HG03135 (cell line): ENCODE measurements around the gene NMT1.

Source experiments
- ATAC-seq: cut with Tn5 transposase; IDR thresholded peaks from one replicate; pipeline ENCODE4 v1.9.1; 2021; ENCODE audit warnings: mild to moderate bottlenecking, moderate library complexity; ENCODE audit not compliant: unreplicated experiment

Gene NMT1

GRCh38 chr17:45073414-45074070, 12.4 kb downstream of the NMT1 start:
- ATAC-seq, result no peak

GRCh38 chr17:45077643-45078042, 16.5 kb downstream of the NMT1 start:
- no peak for ATAC-seq

- ATAC-seq, result no peak
These were observed 20.1 kb downstream of the NMT1 start for GRCh38 chr17:45081047-45081703.

DNA sequence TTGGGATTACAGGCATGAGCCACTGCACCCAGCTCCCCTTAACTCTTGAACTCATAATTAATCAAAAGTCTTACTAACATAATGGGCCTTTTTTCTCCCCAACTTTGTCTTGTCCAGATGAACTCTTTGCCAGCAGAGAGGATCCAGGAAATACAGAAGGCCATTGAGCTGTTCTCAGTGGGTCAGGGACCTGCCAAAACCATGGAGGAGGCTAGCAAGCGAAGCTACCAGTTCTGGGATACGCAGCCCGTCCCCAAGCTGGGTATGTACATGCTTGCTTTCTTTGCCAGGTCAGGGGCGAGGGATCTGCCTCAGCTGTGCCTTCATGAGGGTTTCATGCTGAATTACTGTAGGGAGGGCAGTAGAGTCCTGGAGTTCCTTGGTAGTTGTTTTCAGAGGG, 25.3 kb downstream of the NMT1 start:
- ATAC-seq, result no peak

GRCh38 chr17:45086865-45087503, 25.9 kb downstream of the NMT1 start:
- no peak for ATAC-seq

DNA sequence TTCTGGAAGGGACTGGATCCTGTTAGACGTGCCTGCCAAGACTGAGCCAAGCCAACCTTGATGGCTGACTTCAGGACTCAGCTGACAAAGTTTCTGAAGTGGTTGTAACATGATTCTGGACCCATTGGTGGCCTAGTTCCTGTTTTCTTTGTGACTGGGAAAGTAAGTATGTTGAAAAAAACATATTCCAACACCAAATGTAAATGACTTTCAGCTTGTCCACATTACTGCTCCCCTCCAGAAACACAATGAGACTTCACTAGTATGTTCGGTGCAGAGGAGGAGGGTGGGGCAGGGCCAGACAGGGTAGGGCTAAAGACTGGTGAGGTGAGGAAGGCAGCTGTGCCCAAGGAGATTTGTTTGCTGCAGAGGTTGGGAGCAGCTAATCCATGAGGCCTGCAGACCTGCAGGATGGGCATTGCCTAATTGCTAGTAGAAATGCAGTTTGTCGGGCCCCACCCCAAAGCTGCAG, 26.4 kb downstream of the NMT1 start:
- ATAC-seq, result no peak

DNA sequence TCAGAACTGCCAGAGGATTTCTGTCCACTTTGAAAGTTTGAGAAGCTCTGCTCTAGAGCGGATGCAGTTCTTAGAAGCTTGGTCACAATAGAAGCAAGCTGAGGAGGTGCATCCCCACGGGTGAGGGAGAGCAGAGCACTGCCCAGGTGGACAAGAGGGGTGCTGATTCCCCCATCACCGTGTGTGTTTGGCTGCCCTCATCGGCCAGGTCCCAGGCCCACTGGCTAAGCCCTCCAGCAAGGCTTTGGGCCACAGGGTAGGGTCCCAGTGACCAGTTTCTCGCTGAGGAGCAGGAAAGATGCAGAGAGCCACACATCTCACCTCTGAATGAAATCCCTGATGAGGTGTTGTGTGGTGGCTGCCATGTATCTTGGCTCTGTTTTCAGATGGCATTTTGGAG, 26.9 kb downstream of the NMT1 start:
- no peak for ATAC-seq

GRCh38 chr17:45088741-45089140, 27.6 kb downstream of the NMT1 start:
- no peak for ATAC-seq

DNA sequence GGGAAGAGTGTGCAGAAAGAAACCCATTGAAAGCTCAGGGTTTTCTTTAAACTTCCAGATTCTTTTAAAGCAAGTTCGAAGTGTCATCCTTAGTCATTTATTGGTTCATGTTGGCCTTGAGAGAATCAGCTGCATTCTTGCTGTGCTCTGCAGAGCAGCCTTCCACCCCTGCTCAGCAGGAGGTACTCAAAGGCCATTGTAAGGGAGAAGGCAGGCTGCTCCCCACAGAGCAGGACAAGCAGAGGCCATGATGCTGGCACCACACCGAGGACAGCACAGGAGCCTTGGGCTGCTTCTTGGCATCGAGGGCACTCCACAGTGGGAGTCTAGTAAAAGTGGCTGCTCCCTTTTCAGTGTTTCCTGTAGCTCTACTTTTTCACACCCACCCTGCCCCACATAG, 29.6 kb downstream of the NMT1 start:
- no peak for ATAC-seq

DNA sequence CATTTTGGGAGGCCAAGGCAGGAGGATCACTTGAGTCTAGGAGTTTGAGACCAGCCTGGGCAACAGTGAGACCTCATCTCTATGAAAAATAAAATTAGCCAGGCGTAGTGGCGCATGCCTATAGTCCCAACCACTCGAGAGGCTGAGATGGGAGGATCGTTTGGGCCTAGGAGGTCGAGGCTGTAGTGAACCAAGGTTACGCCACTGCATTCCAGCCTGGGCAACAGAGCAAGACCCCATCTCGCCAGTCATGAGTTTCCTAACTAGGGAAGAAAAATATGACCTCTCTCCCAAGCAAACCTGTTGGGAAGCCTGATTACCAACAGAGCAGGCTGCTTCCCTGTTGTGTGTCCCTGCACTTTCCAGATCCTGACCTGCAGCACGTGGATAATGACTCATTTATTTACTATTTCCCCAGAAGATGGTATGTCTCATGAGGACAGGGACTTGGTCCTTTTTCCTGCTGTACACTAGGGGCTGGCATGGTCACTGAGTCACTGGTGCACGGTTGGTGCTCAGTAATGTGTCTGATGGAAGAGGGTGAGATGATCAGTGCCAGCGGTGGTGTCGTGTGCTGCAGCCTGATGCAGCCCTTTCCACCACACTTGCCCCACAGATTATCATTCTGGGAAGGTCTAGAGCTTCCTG, 30.8 kb downstream of the NMT1 start:
- no peak for ATAC-seq

DNA sequence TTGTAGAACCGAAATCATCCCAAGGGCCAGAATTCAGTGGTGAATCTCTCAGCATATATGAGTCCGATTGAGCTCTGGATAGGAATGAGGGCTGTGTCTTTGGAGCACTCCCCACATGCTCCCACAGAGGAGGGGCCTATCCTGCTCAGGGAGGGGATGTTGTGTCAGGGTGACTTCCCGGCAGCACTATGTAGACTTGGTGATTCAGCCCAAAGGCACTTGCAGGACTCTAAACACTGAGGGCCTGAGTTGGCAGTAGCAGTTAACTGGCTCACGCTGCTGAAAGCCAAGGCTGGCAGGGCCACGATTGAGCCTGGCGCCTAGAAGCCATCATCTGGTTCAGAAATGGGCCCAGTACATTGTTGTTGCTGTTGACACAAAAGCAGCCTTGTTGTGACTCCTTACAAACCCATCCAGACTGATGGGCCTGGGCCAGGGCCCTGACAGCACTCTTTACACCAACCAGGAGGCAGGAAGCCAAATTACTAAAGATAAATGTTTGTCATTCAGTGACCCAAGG, 31.9 kb downstream of the NMT1 start:
- ATAC-seq, result no peak

- ATAC-seq, result no peak
These were observed 32.5 kb downstream of the NMT1 start for GRCh38 chr17:45093444-45094110.

GRCh38 chr17:45096141-45096540, 35.0 kb downstream of the NMT1 start:
- no peak for ATAC-seq

- no peak for ATAC-seq
These were observed 35.8 kb downstream of the NMT1 start for GRCh38 chr17:45096926-45097325.

DNA sequence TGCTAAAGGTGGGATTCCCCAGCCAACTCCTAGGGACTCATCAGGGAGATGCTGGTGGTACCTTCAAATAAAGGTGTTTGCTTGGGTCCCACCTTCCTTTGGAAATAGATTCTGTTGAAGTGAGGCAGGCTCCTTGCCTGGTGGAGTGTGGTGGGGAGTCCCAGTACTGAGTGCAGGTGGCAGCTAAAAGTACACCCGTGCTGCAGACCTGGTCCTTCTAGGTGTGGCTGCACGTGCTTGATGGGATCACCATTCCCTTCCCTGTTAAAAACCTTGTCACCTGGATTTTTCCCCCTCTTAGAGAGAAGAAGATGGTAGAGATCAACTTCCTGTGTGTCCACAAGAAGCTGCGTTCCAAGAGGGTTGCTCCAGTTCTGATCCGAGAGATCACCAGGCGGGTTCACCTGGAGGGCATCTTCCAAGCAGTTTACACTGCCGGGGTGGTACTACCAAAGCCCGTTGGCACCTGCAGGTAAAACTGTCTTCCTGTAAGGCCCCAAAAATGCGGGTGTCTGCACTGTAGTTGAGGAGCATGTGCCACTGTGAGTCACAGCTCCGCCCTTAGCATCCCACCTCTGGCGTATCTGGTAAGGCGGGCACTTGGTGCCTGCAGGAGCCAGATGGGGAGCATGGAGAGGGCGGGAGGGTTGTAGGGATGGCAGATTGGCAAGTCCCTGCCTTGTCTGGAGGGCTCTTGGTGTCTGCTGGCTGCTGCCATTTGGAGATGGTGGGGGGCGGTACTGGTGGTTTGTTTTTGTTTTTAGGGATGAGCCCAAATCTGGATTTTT, 37.2 kb downstream of the NMT1 start:
- no peak for ATAC-seq

DNA sequence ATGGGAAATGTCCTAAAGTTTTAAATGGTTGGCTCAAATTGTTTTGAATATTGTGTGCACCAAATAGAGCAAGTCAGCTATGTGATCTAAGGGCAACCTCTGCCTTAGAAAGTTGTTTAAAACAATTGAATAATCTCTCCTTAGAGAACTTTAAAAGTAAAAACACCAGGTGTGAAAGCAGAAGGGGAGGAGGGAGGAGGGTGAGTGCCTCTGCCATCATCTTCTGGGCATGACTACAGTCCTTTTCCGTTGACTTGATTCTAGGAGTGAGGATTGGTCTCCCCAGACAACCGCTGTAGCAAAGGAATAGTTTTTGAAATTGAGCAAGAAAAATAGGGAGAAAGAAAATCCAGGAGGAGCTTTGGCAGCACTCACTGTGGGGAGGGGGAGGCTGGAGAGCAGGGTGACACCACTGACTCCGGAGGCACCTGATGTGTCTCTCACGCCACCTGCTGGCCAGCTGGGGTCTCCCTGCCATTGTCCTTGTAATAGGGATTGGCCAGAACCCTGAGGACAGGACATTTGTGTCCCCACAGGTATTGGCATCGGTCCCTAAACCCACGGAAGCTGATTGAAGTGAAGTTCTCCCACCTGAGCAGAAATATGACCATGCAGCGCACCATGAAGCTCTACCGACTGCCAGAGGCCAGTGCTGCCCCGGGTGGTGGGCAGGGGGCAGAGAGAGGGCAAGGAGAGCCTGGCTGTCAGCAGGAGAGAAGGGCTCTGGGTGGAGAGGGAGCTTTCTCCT, 37.9 kb downstream of the NMT1 start:
- ATAC-seq, result no peak

- no peak for ATAC-seq
These were observed 40.4 kb downstream of the NMT1 start for GRCh38 chr17:45101546-45101882.

GRCh38 chr17:45101883-45102811, 41.0 kb downstream of the NMT1 start:
- ATAC-seq, result no peak

- ATAC-seq, result no peak
These were observed 41.7 kb downstream of the NMT1 start for GRCh38 chr17:45102856-45103255.
